ENCODE results near the gene HIRA. TPM values are rescaled to one million over a fixed set of nuclear protein-coding genes. Genes with fewer than 3 reads are reported as not detected.

Gene HIRA
- total RNA-seq, 2 donors from 2014 or later = 10.6 to 12.9 TPM

DNA sequence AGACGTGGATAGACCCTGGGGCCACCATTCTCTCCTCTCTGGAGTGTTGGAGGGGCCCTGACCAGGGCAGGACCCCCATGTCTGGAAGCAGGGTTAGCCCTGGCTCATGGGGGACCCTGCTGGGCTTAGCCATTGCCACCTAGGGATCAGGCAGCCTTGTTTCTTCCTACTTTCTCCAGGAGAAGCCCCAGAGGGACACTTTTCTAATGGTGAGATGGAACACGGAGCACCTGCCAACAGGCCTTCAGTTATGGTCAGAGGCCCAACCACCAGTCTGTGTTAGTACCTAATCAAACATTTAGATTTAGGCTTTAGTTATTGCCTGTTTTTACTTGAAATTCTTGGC is 17.9 kb upstream of the HIRA start:
- Histone ChIP-seq H3K9me3 (no peaks in the 10 kb centered on the region), H3K27ac (no peak overlapping the region), H3K4me3 (no peak overlapping the region), H3K36me3 (replicated peaks in 1 of 2; ENCODE audit: insufficient read depth in 1 of 2, low read depth in 2 of 2) (peaks cover 0 to 4% of the 10 kb centered on the region in 2 donors), H3K4me1 (peaks cover 38% of the 10 kb centered on the region), H3K27me3 (no peaks in the 10 kb centered on the region)
- no peak for DNase-seq
- 69 to 76% methylated on average over 2 of the region's 2 CpGs for WGBS, 2 donors
- intact Hi-C loops (cut with DNase I) = no loop called here
- TF ChIP-seq POLR2A (IDR thresholded peaks at IDR 0.05) = no peak
- TF ChIP-seq, protein P1, sequence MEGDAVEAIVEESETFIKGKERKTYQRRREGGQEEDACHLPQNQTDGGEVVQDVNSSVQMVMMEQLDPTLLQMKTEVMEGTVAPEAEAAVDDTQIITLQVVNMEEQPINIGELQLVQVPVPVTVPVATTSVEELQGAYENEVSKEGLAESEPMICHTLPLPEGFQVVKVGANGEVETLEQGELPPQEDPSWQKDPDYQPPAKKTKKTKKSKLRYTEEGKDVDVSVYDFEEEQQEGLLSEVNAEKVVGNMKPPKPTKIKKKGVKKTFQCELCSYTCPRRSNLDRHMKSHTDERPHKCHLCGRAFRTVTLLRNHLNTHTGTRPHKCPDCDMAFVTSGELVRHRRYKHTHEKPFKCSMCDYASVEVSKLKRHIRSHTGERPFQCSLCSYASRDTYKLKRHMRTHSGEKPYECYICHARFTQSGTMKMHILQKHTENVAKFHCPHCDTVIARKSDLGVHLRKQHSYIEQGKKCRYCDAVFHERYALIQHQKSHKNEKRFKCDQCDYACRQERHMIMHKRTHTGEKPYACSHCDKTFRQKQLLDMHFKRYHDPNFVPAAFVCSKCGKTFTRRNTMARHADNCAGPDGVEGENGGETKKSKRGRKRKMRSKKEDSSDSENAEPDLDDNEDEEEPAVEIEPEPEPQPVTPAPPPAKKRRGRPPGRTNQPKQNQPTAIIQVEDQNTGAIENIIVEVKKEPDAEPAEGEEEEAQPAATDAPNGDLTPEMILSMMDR (IDR thresholded peaks at IDR 0.05) = no peak
- ATAC-seq = no peak

DNA sequence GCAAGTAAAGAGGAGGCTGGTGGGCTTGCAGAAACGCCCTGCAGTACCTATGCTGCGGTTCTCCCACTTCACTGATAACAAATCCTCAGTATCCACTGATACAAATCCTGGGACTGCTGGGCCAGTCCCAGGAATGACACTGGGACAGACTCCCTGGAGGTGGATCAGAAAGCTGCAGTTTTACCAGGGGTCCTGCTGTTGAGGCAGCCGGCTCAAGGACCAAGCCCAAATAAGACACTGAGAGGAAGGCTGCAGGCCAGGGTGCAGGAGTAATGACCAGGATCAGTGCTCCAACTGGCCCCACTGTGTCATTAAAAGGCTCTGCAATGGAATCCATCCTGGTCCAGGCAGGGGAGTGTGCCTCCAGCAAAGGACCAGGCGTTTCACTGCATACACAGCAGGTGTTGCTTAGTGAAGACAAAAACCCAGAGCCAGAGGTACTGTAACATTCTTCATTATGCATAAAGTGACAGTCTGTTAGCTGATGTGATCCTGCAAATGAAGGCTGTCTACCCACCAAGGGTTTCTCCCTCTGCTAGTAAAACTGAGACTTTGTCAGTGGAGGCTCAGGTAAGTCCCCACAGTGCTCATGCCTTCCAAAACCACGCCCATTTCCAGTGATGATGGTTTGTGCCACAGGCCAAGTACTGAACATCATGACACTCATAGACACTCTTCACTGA is 17.3 kb upstream of the HIRA start:
- H3K4me1 ChIP-seq = peaks cover 41% of the 10 kb centered on the region
- H3K27me3 ChIP-seq = no peaks in the 10 kb centered on the region
- intact Hi-C loops (cut with DNase I) = no loop called here
- peak overlapping the region in 3 of 4 donors; percentile 97 to 99 (median 97) for H3K27ac ChIP-seq
- no peak overlapping the region for H3K4me3 ChIP-seq
- peaks cover 0 to 4% of the 10 kb centered on the region in 2 donors for H3K36me3 ChIP-seq (replicated peaks in 1 of 2; ENCODE audit: insufficient read depth in 1 of 2, low read depth in 2 of 2)
- H3K9me3 ChIP-seq = no peaks in the 10 kb centered on the region
- ATAC-seq = no peak
- TF ChIP-seq POLR2A (IDR thresholded peaks at IDR 0.05) = no peak
- TF ChIP-seq, protein P1 (IDR thresholded peaks at IDR 0.05) = no peak
- no peak for DNase-seq
- WGBS, 2 donors = 43 to 53% methylated on average over 5 of the region's 5 CpGs

DNA sequence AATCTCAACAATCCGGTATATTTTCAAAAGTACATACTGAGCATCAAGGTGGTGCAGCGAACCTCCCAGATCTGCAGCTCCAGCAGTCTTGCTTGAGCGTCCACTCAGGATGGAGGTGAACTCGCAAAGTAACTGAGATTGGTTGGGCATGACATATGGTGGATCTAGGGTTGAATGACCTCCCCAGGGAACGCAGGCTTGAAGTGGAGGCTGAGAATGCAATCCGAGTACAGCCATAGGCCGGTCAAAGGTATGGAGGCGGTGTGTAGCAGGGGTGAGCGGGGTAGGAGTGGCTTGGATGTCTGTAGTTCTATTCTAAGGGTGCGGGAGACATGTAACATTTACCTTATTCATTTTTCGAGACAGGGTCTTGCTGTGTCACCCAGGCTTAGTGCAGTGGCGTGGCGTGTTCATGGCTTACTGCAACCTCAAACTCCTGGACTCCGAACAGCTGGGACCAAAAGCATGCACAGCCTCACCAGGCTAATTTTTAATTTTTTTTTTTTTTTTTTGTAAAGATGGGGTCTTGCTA is 16.6 kb upstream of the HIRA start:
- Histone ChIP-seq H3K9me3 (no peaks in the 10 kb centered on the region), H3K27me3 (no peaks in the 10 kb centered on the region), H3K4me3 (peak overlapping the region; percentile 61 to 72), H3K36me3 (replicated peaks in 1 of 2; ENCODE audit: insufficient read depth in 1 of 2, low read depth in 2 of 2) (no peaks in the 10 kb centered on the region), H3K4me1 (peaks cover 41% of the 10 kb centered on the region), H3K27ac (peak overlapping the region; percentile 95 to 99 (median 97))
- ATAC-seq = peak; percentile 38
- peak; percentile 49 to 58 (median 54) for DNase-seq
- intact Hi-C loops (cut with DNase I) = no loop called here
- WGBS, 2 donors = 9% methylated on average over 14 of the region's 14 CpGs
- TF ChIP-seq, protein P1 (IDR thresholded peaks at IDR 0.05) = no peak
- no peak for TF ChIP-seq POLR2A (IDR thresholded peaks at IDR 0.05)

DNA sequence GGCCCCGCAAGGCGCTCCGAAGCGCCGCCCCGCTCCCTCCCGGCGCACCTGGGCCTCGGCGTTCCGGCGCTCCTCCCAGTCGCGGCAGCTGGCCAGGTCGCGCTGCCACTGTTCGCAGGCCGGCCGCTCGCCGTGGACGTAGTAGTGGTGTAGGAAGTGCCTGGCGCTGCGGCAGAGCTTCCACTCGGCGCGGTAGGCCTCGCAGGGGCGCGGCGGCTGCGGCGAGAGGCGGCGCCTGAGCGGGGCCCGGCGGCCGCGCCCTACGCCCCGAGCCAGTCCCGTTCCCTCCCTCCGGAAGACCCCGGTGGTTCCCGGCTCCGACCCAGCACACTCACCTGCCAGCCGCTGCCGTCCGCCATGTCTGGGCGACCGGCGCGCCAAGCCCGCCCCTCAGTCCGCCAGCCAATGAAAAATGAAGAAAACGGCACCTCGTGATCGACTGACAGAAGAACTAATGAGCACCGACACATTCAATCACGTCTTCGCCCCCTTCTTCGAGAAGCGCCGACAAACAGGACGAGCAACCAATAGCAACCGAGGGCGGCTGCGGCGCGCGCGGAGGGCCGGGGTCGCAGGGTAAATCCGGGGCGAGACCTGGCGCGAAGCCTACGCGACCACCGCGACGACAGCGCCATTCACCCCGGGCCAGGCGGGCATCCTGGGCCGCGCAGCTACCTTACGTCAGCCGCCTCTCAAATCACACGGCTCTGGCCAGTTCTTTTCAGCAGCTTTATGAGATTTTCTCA is 16.0 kb upstream of the HIRA start, which contains the start of gene C22orf39:
TSS of gene C22orf39 (minus strand) at position 382 of the 746 bp plus-strand sequence. CDS start at position 359, 23 bp downstream.
- 0% methylated on average over 6 to 92 of the region's 92 CpGs for WGBS, 2 donors

More for the DNA sequence above, 16.0 kb upstream of the HIRA start, which contains the start of gene C22orf39:
- peak within 1 kb of the TSS; percentile 95 to 99 (median 97) for H3K27ac ChIP-seq
- peak within 1 kb of the TSS; percentile 61 to 72 for H3K4me3 ChIP-seq
- no peaks in the 10 kb centered on the region for H3K36me3 ChIP-seq (replicated peaks in 1 of 2; ENCODE audit: insufficient read depth in 1 of 2, low read depth in 2 of 2)
- intact Hi-C loops (cut with DNase I) = no loop called here
- peak; percentile 91 to 95 (median 92) for DNase-seq
- H3K4me1 ChIP-seq = peaks cover 41% of the 10 kb centered on the region
- H3K9me3 ChIP-seq = no peaks in the 10 kb centered on the region
- H3K27me3 ChIP-seq = no peaks in the 10 kb centered on the region
- TF ChIP-seq POLR2A (IDR thresholded peaks at IDR 0.05) = peak; percentile 84 to 97 (median 85)
- TF ChIP-seq, protein P1 (IDR thresholded peaks at IDR 0.05) = peak in 1 of 7 experiments; percentile 19
- ATAC-seq = peak; percentile 94
